ENCODE results near the gene LRRC51.
A peak's percentile ranks its signal among the peaks of the same experiment; 100 is the strongest.

The LRRC51 gene

GRCh38 chr11:72111300-72112142, 30.9 kb downstream of the LRRC51 start:
- peak overlapping the region; percentile 84 for H3K27ac ChIP-seq (ENCODE audit: low read length)
- H3K36me3 ChIP-seq (replicated peaks; ENCODE audit: insufficient read depth, low read length), result no peaks in the 10 kb centered on the region
- no peak for DNase-seq
- H3K9me2 ChIP-seq (replicated peaks; ENCODE audit: insufficient read depth, low read length), result no peaks in the 10 kb centered on the region
- H3K4me2 ChIP-seq (ENCODE audit: low read depth, low read length), result peak overlapping the region; percentile 81
- peaks cover 8% of the 10 kb centered on the region; the same call in 1 of the 2 replicates for H3F3A ChIP-seq (ENCODE audit: insufficient read depth, low read length)
- peaks cover 8% of the 10 kb centered on the region; the same call in 1 of the 2 replicates for H3K79me2 ChIP-seq (ENCODE audit: low read length)
- H3K4me1 ChIP-seq (ENCODE audit: low read length), result peaks cover 13% of the 10 kb centered on the region
- H3K27me3 ChIP-seq (replicated peaks; ENCODE audit: insufficient read depth, low read length), result no peaks in the 10 kb centered on the region
- H3K9ac ChIP-seq (ENCODE audit: low read length), result peak overlapping the region; percentile 93
- H3K4me3 ChIP-seq (ENCODE audit: low read length), result peak overlapping the region; percentile 65
- no peaks in the 10 kb centered on the region for H4K20me1 ChIP-seq (ENCODE audit: insufficient read depth, low read length)
- no peak for TF ChIP-seq EZH2phosphoT487 (IDR thresholded peaks at IDR 0.05; ENCODE audit: low read length)
- TF ChIP-seq, protein P1, sequence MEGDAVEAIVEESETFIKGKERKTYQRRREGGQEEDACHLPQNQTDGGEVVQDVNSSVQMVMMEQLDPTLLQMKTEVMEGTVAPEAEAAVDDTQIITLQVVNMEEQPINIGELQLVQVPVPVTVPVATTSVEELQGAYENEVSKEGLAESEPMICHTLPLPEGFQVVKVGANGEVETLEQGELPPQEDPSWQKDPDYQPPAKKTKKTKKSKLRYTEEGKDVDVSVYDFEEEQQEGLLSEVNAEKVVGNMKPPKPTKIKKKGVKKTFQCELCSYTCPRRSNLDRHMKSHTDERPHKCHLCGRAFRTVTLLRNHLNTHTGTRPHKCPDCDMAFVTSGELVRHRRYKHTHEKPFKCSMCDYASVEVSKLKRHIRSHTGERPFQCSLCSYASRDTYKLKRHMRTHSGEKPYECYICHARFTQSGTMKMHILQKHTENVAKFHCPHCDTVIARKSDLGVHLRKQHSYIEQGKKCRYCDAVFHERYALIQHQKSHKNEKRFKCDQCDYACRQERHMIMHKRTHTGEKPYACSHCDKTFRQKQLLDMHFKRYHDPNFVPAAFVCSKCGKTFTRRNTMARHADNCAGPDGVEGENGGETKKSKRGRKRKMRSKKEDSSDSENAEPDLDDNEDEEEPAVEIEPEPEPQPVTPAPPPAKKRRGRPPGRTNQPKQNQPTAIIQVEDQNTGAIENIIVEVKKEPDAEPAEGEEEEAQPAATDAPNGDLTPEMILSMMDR (IDR thresholded peaks at IDR 0.05; ENCODE audit: low read length), result no peak
- TF ChIP-seq EZH2 (optimal IDR thresholded peaks at IDR 0.05; ENCODE audit: low read depth, low read length), result no peak
- peak overlapping the region; percentile 8 for H2AFZ ChIP-seq (ENCODE audit: low read length)
- H3K9me3 ChIP-seq (replicated peaks; ENCODE audit: insufficient read depth, low read length), result no peaks in the 10 kb centered on the region

DNA sequence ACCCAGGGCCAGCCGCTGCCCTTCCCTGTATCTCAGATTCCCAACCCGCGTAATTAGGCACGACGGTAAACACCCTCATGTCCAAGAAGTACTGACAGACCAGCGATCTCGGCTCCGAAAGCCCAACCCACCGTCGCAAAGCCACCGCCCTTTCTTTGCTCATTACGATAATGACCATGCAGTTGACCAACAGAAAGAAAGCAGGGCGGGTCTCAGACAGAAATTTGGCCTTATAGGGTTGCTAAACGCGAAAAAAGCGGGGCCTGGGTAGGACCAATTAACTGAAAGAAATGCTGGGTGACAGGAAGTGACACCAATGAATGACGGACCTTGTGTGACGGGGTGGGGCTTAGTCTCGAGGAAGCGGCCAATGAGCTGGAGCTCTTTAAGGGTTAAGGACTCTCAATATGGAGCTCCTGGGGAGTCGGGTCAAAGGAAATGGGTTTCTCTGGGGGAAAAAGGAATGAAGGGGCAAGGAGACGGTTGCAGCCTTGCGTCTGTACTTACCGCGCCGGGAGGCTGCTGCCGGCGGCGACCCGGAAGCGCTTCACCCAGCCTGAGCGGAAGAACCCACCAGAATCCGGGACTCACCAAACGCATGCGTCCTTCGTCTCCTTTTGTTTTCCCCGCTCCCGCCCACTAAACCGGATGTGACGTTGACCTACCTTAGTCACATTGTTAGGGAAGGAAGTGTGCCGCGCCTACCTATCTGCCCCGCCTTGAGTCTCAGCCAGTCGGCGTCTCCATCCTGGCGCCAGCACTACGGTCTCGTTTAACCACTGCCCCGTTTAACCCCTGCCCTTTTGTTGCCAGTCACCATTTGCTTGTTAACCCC, 31.7 kb downstream of the LRRC51 start, which contains the start of gene ANAPC15:
TSS of gene ANAPC15 (minus strand) at position 553 of the 835 bp plus-strand sequence. CDS start 1,419 bp downstream, outside the sequence.
- Histone ChIP-seq H3F3A (ENCODE audit: insufficient read depth, low read length) (peaks cover 8% of the 10 kb centered on the region; the same call in 1 of the 2 replicates), H3K27me3 (replicated peaks; ENCODE audit: insufficient read depth, low read length) (no peaks in the 10 kb centered on the region), H3K4me1 (ENCODE audit: low read length) (peaks cover 13% of the 10 kb centered on the region), H3K4me3 (ENCODE audit: low read length) (peak within 1 kb of the TSS; percentile 65), H3K9me2 (replicated peaks; ENCODE audit: insufficient read depth, low read length) (no peaks in the 10 kb centered on the region), H3K9me3 (replicated peaks; ENCODE audit: insufficient read depth, low read length) (no peaks in the 10 kb centered on the region), H3K9ac (ENCODE audit: low read length) (peak within 1 kb of the TSS; percentile 93), H2AFZ (ENCODE audit: low read length) (peak within 1 kb of the TSS; percentile 45), H3K36me3 (replicated peaks; ENCODE audit: insufficient read depth, low read length) (no peaks in the 10 kb centered on the region), H3K4me2 (ENCODE audit: low read depth, low read length) (peak within 1 kb of the TSS; percentile 81), H3K27ac (ENCODE audit: low read length) (peak within 1 kb of the TSS; percentile 84), H3K79me2 (ENCODE audit: low read length) (peaks cover 8% of the 10 kb centered on the region; the same call in 1 of the 2 replicates), H4K20me1 (ENCODE audit: insufficient read depth, low read length) (no peaks in the 10 kb centered on the region)
- TF ChIP-seq, protein P1 (IDR thresholded peaks at IDR 0.05; ENCODE audit: low read length), result no peak
- TF ChIP-seq EZH2 (optimal IDR thresholded peaks at IDR 0.05; ENCODE audit: low read depth, low read length) (no peak), EZH2phosphoT487 (IDR thresholded peaks at IDR 0.05; ENCODE audit: low read length) (no peak)
- peak; percentile 100 for DNase-seq

GRCh38 chr11:72112978-72113808, 32.5 kb downstream of the LRRC51 start:
- no peaks in the 10 kb centered on the region for H4K20me1 ChIP-seq (ENCODE audit: insufficient read depth, low read length)
- peak overlapping the region; percentile 84; the same call in 1 of the 2 replicates for H3K27ac ChIP-seq (ENCODE audit: low read length)
- peaks cover 8% of the 10 kb centered on the region; the same call in 1 of the 2 replicates for H3K79me2 ChIP-seq (ENCODE audit: low read length)
- peaks cover 13% of the 10 kb centered on the region for H3K4me1 ChIP-seq (ENCODE audit: low read length)
- TF ChIP-seq EZH2phosphoT487 (IDR thresholded peaks at IDR 0.05; ENCODE audit: low read length) (no peak), EZH2 (optimal IDR thresholded peaks at IDR 0.05; ENCODE audit: low read depth, low read length) (no peak)
- TF ChIP-seq, protein P1 (IDR thresholded peaks at IDR 0.05; ENCODE audit: low read length), result no peak
- no peak for DNase-seq
- H3K9me3 ChIP-seq (replicated peaks; ENCODE audit: insufficient read depth, low read length), result no peaks in the 10 kb centered on the region
- no peaks in the 10 kb centered on the region for H3K27me3 ChIP-seq (replicated peaks; ENCODE audit: insufficient read depth, low read length)
- H3F3A ChIP-seq (ENCODE audit: insufficient read depth, low read length), result peaks cover 8% of the 10 kb centered on the region; the same call in 1 of the 2 replicates
- H3K4me3 ChIP-seq (ENCODE audit: low read length), result peak overlapping the region; percentile 65
- peak overlapping the region; percentile 67 for H3K4me2 ChIP-seq (ENCODE audit: low read depth, low read length)
- H3K9ac ChIP-seq (ENCODE audit: low read length), result peak overlapping the region; percentile 93
- no peaks in the 10 kb centered on the region for H3K9me2 ChIP-seq (replicated peaks; ENCODE audit: insufficient read depth, low read length)
- H2AFZ ChIP-seq (ENCODE audit: low read length), result peak overlapping the region; percentile 45
- H3K36me3 ChIP-seq (replicated peaks; ENCODE audit: insufficient read depth, low read length), result no peaks in the 10 kb centered on the region
